Gastrocnemius medialis (tissue), 4 donors: ENCODE measurements around the gene OR9A2. TPM values are rescaled to one million over a fixed set of nuclear protein-coding genes. Genes with fewer than 3 reads are reported as not detected.

ENCODE experiments used
- ATAC-seq, 2 donors: fragments of 150-250 bp; one replicate each; pipeline ENCODE4 v1.9.1; 2016
- DNase-seq, 2 donors: peaks; one replicate each; pipeline ENCODE4 v3.0.0-alpha.2; 2019
- H3K27ac ChIP-seq, 4 donors: fragments of 200-600 bp; sonication (generic); 1 replicate in 1 of 4; 2 replicates in 3 of 4; pipeline ENCODE4 v1.5.1; 2016 to 2018; ENCODE audit warnings: mild to moderate bottlenecking in 2 of 4, moderate library complexity in 1 of 4
- H3K27me3 ChIP-seq, 3 donors: fragments of 200-600 bp; sonication (generic) in 2 of 3; 1 replicate in 1 of 3; 2 replicates in 2 of 3; pipeline versions ENCODE4 v1.5.1 to v1.6.0; 2016 to 2019; ENCODE audit warnings: mild to moderate bottlenecking in 1 of 3, moderate library complexity in 1 of 3
- H3K36me3 ChIP-seq, 2 donors: fragments of 200-600 bp; sonication (generic) in 1 of 2; one replicate each; pipeline ENCODE4 v1.5.1; 2017 to 2018
- H3K4me1 ChIP-seq, 2 donors: fragments of 200-600 bp; sonication (generic) in 1 of 2; one replicate each; pipeline ENCODE4 v1.5.1; 2016 to 2017; ENCODE audit warnings: mild to moderate bottlenecking in 2 of 2
- H3K4me3 ChIP-seq, 4 donors: fragments of 200-600 bp; sonication (generic) in 3 of 4; 1 replicate in 1 of 4; 2 replicates in 3 of 4; pipeline ENCODE4 v1.5.1; 2016 to 2019; ENCODE audit warnings: mild to moderate bottlenecking in 2 of 4
- H3K9me3 ChIP-seq, 3 donors: fragments of 200-600 bp; sonication (generic) in 2 of 3; 1 replicate in 1 of 3; 2 replicates in 2 of 3; pipeline ENCODE4 v1.5.1; 2016 to 2019
- CTCF ChIP-seq, 5 experiments: fragments of 450-650 bp in 3 of 5; fragments of 200-600 bp in 2 of 5; sonication (generic) in 2 of 5; IDR thresholded peaks in 4 of 5; conservative IDR thresholded peaks in 1 of 5; 1 replicate in 4 of 5; 2 replicates in 1 of 5; pipeline ENCODE4 v1.5.1; 2016 to 2019; ENCODE audit warnings: antibody characterized with exemption in 5 of 5, mild to moderate bottlenecking in 3 of 5, moderate library complexity in 3 of 5
- POLR2A ChIP-seq, 2 donors: fragments of 450-650 bp; IDR thresholded peaks; one replicate each; pipeline ENCODE4 v1.6.1; 2017; ENCODE audit warnings: antibody characterized with exemption in 2 of 2, mild to moderate bottlenecking in 2 of 2, moderate library complexity in 2 of 2
- in situ Hi-C, 4 donors: fragments of 200-750 bp; cut with MboI; loops; one replicate each; pipeline versions ENCODE4 v1.15.0 to v1.8.0; 2017; ENCODE audit warnings: low sequenced_read_pairs in 4 of 4
- intact Hi-C: fragments of 100-400 bp; cut with DNase I; formaldehyde crosslinking; loops from one replicate; pipeline ENCODE4 v1.15.1; 2023; ENCODE audit warnings: low total_unique reads
- total RNA-seq, 4 donors: library from RNA; depleted of rRNA; stranded (reverse); fragments of >200 nt; gene quantifications; one replicate each; pipeline versions ENCODE4 v1.1.0 to v1.2.3, GENCODE V29; 2016

Gene OR9A2
- total RNA-seq, 4 donors from 2014 or later = not detected

- no peak for DNase-seq
- intact Hi-C loops (no loop called here), in situ Hi-C loops (no loop called here)
- H3K9me3 ChIP-seq = no peaks in the 10 kb centered on the region
- no peak for TF ChIP-seq POLR2A (IDR thresholded peaks at IDR 0.05)
- no peak overlapping the region for H3K4me3 ChIP-seq
- no peaks in the 10 kb centered on the region for H3K4me1 ChIP-seq
- peak overlapping the region; percentile 22 to 67 (median 58) for H3K27ac ChIP-seq
- ATAC-seq = no peak
- H3K36me3 ChIP-seq = no peaks in the 10 kb centered on the region
- H3K27me3 ChIP-seq = no peaks in the 10 kb centered on the region
These were observed 24.0 kb upstream of the OR9A2 start for GRCh38 chr7:143050931-143051330.

DNA sequence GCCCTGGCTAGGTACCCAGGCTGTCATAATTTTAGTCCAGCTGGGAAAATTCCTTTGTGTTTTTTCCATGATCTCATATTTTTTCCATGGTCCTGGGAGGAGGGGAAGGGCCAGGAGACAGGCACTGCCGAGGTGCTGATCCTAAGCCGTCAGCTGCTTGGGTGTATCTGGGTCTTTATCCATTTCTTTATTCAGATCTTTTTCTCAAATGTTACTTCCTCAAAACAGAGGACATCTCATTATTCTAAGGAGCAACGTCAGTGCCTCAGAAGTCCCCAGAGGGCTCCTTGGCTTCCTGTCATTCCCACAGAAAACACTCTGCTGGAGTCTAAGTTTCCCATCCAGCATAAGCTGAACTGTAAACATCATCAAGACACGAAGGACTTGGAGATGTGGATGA, 22.4 kb upstream of the OR9A2 start:
- H3K9me3 ChIP-seq = no peaks in the 10 kb centered on the region
- peak; percentile 55 to 65 for ATAC-seq
- in situ Hi-C loops = no loop called here
- peak overlapping the region; percentile 51 to 67 (median 63) for H3K27ac ChIP-seq
- no peak overlapping the region for H3K4me3 ChIP-seq
- no peaks in the 10 kb centered on the region for H3K27me3 ChIP-seq
- no peak for TF ChIP-seq POLR2A (IDR thresholded peaks at IDR 0.05)
- TF ChIP-seq CTCF (IDR thresholded peaks at IDR 0.05 in 4 of 5, conservative IDR thresholded peaks at IDR 0.05 in 1 of 5) = no peak
- no peak for DNase-seq
- H3K4me1 ChIP-seq = no peaks in the 10 kb centered on the region
- intact Hi-C loops = no loop called here
- no peaks in the 10 kb centered on the region for H3K36me3 ChIP-seq

- intact Hi-C loops = no loop called here
These were observed 21.9 kb upstream of the OR9A2 start for GRCh38 chr7:143048827-143049226.

DNA sequence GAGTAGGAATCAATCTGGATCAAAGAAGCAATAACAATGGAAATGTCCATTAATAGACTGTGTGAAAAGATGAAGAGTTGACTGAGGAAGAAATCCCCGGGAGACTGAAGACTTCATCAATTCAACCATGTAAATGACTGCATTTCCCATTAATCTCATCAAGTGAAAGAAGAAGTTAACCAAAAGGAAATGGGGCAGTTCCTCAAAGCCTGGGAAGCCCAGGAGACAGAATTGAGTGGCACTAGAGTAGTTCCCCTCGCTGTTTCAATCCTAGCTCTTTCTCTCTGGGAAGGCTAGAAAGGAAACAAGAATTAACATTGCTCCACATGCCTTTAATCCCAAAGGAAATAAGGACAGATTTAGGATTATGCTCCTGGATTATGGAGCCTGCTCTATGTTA, 20.4 kb upstream of the OR9A2 start:
- H3K27ac ChIP-seq = peak overlapping the region in 3 of 4 donors; percentile 48 to 59 (median 51)

More at GRCh38 chr7:143048827-143049226, 21.9 kb upstream of the OR9A2 start:
- no peaks in the 10 kb centered on the region for H3K4me1 ChIP-seq
- in situ Hi-C loops = no loop called here
- ATAC-seq = no peak
- no peak for DNase-seq
- no peaks in the 10 kb centered on the region for H3K27me3 ChIP-seq
- no peak overlapping the region for H3K4me3 ChIP-seq
- TF ChIP-seq POLR2A (IDR thresholded peaks at IDR 0.05) (no peak), CTCF (IDR thresholded peaks at IDR 0.05 in 4 of 5, conservative IDR thresholded peaks at IDR 0.05 in 1 of 5) (no peak)
- no peaks in the 10 kb centered on the region for H3K9me3 ChIP-seq
- H3K36me3 ChIP-seq = no peaks in the 10 kb centered on the region
- H3K27ac ChIP-seq = peak overlapping the region; percentile 51 to 59 (median 56)

GRCh38 chr7:143046426-143046851, 19.5 kb upstream of the OR9A2 start:
- Histone ChIP-seq H3K27ac (no peak overlapping the region), H3K9me3 (no peaks in the 10 kb centered on the region), H3K36me3 (no peaks in the 10 kb centered on the region), H3K4me3 (no peak overlapping the region), H3K27me3 (no peaks in the 10 kb centered on the region), H3K4me1 (no peaks in the 10 kb centered on the region)
- TF ChIP-seq POLR2A (IDR thresholded peaks at IDR 0.05) (no peak), CTCF (IDR thresholded peaks at IDR 0.05 in 4 of 5, conservative IDR thresholded peaks at IDR 0.05 in 1 of 5) (no peak)
- ATAC-seq (no peak), DNase-seq (no peak)
- in situ Hi-C loops (no loop called here), intact Hi-C loops (no loop called here)

More for the DNA sequence above, 20.4 kb upstream of the OR9A2 start:
- intact Hi-C loops (no loop called here), in situ Hi-C loops (no loop called here)
- no peaks in the 10 kb centered on the region for H3K36me3 ChIP-seq
- DNase-seq = no peak
- no peaks in the 10 kb centered on the region for H3K27me3 ChIP-seq
- H3K4me1 ChIP-seq = no peaks in the 10 kb centered on the region
- TF ChIP-seq POLR2A (IDR thresholded peaks at IDR 0.05) (no peak), CTCF (IDR thresholded peaks at IDR 0.05 in 4 of 5, conservative IDR thresholded peaks at IDR 0.05 in 1 of 5) (no peak)
- ATAC-seq = no peak
- H3K9me3 ChIP-seq = no peaks in the 10 kb centered on the region
- no peak overlapping the region for H3K4me3 ChIP-seq
